ENCODE data around the gene KIAA1671. TPM values are rescaled to one million over a fixed set of nuclear protein-coding genes. Genes with fewer than 3 reads are reported as not detected.

Gene KIAA1671
- total RNA-seq, 4 donors from 2014 or later = 16.2 to 35.0 (median 21.7) TPM

DNA sequence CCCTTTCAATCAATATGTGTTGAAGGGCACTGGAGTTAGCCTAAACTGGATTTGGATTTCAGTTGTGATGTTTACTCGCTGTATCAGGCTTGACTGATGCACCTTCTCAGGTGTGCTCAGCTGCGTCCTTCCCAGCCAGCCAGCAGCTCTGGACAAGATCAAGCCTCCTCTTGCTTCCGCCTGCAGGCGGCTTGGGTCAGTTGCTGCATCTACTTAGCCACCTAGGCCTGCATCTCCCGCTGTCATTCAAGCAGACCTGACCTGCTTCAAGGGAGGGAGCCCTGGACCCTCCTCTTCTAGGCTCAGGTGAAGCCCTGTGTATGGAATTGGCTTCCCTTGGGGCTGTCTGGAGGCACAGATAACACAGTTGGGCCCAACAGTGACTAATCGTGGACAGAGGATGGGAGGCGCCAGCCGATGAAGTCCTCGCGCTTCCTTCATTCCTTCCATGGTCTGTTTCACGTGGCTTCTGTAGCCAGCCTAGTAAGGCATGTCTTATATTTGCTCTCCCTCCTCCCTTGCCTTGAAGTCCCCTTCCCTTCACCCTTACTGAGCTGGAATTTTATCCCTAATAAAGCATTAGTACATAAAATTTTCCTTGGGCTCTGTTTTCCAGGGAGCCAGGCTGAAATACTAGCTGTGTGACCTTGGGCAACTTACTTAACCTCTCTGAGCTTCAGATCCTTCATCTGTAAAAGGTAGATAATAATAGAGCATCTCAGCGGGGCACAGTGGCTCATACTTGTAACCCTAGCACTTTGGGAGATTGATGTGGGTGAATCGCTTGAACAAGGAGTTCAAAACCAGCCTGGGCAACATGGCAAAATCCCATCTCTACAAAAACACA is 3.9 kb upstream of the KIAA1671 start:
- no peaks in the 10 kb centered on the region for H3K9me3 ChIP-seq
- no peak for DNase-seq
- TF ChIP-seq POLR2A (IDR thresholded peaks at IDR 0.05) = no peak
- TF ChIP-seq, protein P1, sequence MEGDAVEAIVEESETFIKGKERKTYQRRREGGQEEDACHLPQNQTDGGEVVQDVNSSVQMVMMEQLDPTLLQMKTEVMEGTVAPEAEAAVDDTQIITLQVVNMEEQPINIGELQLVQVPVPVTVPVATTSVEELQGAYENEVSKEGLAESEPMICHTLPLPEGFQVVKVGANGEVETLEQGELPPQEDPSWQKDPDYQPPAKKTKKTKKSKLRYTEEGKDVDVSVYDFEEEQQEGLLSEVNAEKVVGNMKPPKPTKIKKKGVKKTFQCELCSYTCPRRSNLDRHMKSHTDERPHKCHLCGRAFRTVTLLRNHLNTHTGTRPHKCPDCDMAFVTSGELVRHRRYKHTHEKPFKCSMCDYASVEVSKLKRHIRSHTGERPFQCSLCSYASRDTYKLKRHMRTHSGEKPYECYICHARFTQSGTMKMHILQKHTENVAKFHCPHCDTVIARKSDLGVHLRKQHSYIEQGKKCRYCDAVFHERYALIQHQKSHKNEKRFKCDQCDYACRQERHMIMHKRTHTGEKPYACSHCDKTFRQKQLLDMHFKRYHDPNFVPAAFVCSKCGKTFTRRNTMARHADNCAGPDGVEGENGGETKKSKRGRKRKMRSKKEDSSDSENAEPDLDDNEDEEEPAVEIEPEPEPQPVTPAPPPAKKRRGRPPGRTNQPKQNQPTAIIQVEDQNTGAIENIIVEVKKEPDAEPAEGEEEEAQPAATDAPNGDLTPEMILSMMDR (IDR thresholded peaks at IDR 0.05 in 4 of 5, conservative IDR thresholded peaks at IDR 0.05 in 1 of 5) = no peak
- peaks cover 0 to 8% of the 10 kb centered on the region in 2 donors for H3K4me1 ChIP-seq
- ATAC-seq = no peak
- H3K36me3 ChIP-seq = no peaks in the 10 kb centered on the region
- peaks cover 10 to 29% (median 14%) of the 10 kb centered on the region in 3 donors for H3K27me3 ChIP-seq
- H3K4me3 ChIP-seq = no peak overlapping the region
- in situ Hi-C loops (cut with MboI; ENCODE audit: low sequenced_read_pairs in 4 of 4) = loop anchor here in 2 of 4 donors (5.0 to 25.0 kb wide), 3 partner anchors 99 to 239 kb away; partner anchors contain the start of gene CRYBB3 (in 1 of the 2)
- intact Hi-C loops (cut with DNase I; ENCODE audit: low total_unique reads) = no loop called here
- H3K27ac ChIP-seq = no peak overlapping the region

DNA sequence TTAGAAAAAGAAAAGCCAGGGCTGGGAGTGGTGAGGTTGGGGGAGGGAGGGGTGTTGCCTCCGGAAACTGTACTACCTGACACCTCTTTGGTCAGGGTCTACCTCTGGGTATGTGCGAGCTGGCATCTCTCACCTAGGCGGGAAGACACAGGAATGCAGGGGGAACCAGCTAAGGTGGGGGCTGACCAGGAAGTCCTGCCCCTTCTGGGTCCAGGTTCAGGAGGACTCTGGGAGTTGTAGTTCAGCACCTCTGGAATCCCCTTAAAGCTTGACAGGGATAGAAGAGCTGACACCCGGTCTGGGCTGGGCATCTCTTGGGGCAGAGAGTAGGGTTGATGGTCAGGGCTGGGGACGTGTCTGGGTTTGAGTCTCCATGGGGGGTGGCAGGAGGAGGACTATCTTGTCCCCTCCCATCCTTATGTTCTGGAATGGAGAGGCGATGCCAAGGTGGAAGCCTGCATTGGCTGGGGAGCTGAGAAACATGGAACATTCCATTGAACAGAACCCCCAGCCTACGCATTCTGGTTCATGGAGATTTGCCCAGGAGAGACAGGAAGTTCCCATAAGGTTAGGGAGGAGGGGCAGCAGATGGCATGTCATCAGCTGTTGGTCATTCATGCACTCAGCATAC is 2.1 kb upstream of the KIAA1671 start:
- no peaks in the 10 kb centered on the region for H3K36me3 ChIP-seq
- no peak overlapping the region for H3K4me3 ChIP-seq
- peaks cover 13 to 18% of the 10 kb centered on the region in 2 donors for H3K4me1 ChIP-seq
- DNase-seq = no peak
- H3K27ac ChIP-seq = no peak overlapping the region
- H3K9me3 ChIP-seq = no peaks in the 10 kb centered on the region
- in situ Hi-C loops (cut with MboI; ENCODE audit: low sequenced_read_pairs in 4 of 4) (loop anchor here in 2 of 4 donors (5.0 to 10.0 kb wide), 2 partner anchors 54 to 97 kb away; no protein-coding TSS in a partner anchor), intact Hi-C loops (cut with DNase I; ENCODE audit: low total_unique reads) (no loop called here)
- no peak for ATAC-seq
- peaks cover 10 to 32% (median 14%) of the 10 kb centered on the region in 3 donors for H3K27me3 ChIP-seq
- TF ChIP-seq, protein P1 (IDR thresholded peaks at IDR 0.05 in 4 of 5, conservative IDR thresholded peaks at IDR 0.05 in 1 of 5) = no peak
- no peak for TF ChIP-seq POLR2A (IDR thresholded peaks at IDR 0.05)

DNA sequence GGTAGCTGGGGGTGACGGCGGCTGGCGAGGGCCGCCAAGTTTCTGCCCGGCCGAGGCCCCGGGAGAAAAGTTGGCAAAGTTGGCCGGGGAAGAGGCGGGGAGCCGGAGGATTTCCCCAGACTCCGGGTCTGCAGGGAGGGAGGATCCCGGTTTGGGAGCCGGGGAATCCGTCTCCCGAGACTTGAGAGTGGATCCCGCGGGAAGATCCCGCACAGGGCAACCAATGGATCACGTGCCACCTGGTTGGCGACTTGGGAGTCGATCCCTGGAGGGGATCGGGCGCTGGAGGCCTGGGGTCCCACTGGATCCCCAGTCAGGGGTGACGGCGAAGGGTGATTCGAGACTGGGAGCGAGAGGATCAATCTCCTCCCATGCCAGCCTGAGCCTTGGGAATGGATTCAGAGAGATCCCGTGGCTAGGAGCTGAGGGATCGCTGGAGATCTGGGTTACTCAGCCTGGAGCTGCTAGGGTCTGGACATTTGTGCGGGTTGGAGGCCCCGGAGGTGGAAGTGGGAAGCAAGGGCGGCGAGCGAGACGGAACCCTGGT is 394 bp downstream of the KIAA1671 start:
- Histone ChIP-seq H3K27me3 (peaks cover 10 to 32% (median 10%) of the 10 kb centered on the region in 3 donors), H3K4me3 (peak overlapping the region; percentile 66 to 82 (median 78)), H3K9me3 (no peaks in the 10 kb centered on the region), H3K4me1 (peaks cover 13 to 18% of the 10 kb centered on the region in 2 donors), H3K36me3 (no peaks in the 10 kb centered on the region), H3K27ac (peak overlapping the region; percentile 52 to 75 (median 64))
- ATAC-seq (peak; percentile 61 to 72), DNase-seq (peak in 1 of 2 donors; percentile 29)
- no peak for TF ChIP-seq POLR2A (IDR thresholded peaks at IDR 0.05)
- TF ChIP-seq, protein P1 (IDR thresholded peaks at IDR 0.05 in 4 of 5, conservative IDR thresholded peaks at IDR 0.05 in 1 of 5) = no peak
- in situ Hi-C loops (cut with MboI; ENCODE audit: low sequenced_read_pairs in 4 of 4) = loop anchor here in 2 of 4 donors (5.0 to 10.0 kb wide), 2 partner anchors 52 to 94 kb away; no protein-coding TSS in a partner anchor
- intact Hi-C loops (cut with DNase I; ENCODE audit: low total_unique reads) = loop anchor here (1.0 kb wide), 2 partner anchors 75 to 96 kb away; no protein-coding TSS in a partner anchor

DNA sequence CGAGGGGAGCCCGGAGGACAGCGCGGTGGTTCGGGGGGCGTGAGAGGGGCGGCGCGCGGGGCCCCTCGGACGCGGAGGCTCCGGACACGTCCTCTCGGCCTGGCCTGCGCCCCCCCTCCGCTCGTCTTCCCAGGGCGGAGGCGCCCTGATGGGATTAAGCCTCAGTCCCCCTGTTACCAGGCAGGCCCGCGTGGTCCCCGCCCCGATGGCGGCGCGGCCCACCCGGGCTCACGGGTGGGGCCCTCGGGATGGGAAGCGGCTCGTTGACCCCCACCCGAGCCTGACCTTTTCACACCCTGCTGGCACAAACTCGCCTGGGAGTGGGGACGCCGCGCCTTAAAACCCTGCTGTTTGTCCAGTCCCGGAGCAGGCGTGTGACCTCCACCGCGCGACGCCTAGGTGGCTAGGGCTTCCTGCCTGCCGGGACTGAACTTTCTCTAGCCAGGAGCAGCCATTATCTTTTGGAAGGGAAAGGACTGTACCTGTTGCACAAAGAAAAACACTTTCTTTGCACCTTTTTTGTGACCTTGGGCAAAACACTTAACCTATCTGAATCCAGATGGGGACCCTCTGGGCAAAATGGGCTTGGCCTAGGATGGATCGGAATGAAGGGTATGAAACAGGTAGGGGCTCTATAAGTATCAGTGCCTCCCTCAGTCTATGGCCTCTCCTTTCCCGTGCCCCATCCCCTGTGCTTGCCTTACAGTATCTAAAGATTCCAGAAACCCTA is 1.0 kb downstream of the KIAA1671 start:
- Histone ChIP-seq H3K27me3 (peaks cover 7 to 30% (median 10%) of the 10 kb centered on the region in 3 donors), H3K9me3 (no peaks in the 10 kb centered on the region), H3K36me3 (no peaks in the 10 kb centered on the region), H3K27ac (peak overlapping the region; percentile 52 to 75 (median 64)), H3K4me3 (peak overlapping the region; percentile 66 to 82 (median 78)), H3K4me1 (peaks cover 13 to 18% of the 10 kb centered on the region in 2 donors)
- intact Hi-C loops (cut with DNase I; ENCODE audit: low total_unique reads) (no loop called here), in situ Hi-C loops (cut with MboI; ENCODE audit: low sequenced_read_pairs in 4 of 4) (loop anchor here in 2 of 4 donors (5.0 to 10.0 kb wide), 2 partner anchors 51 to 94 kb away; no protein-coding TSS in a partner anchor)
- peak in 1 of 2 donors; percentile 2 for ATAC-seq
- TF ChIP-seq, protein P1 (IDR thresholded peaks at IDR 0.05 in 4 of 5, conservative IDR thresholded peaks at IDR 0.05 in 1 of 5) = no peak
- no peak for TF ChIP-seq POLR2A (IDR thresholded peaks at IDR 0.05)
- no peak for DNase-seq
